MM.1S (cell line): Measurements from ENCODE around the gene UBE2E2.

Source experiments
- DNase-seq: peaks from one replicate; pipeline ENCODE4 v3.0.0-alpha.2; 2015
- H2AFZ ChIP-seq: fragments of 300-600 bp; sonication (generic); 2 replicates; pipeline ENCODE4 v1.6.0; 2016; ENCODE audit warnings: antibody characterized with exemption, low read length
- H3F3A ChIP-seq: fragments of 300-600 bp; sonication (generic); 2 replicates; pipeline ENCODE4 v1.6.1; 2016; ENCODE audit warnings: mild to moderate bottlenecking, antibody characterized with exemption, low read length, moderate library complexity, mixed read lengths; ENCODE audit not compliant: insufficient read depth
- H3K27ac ChIP-seq: fragments of 300-600 bp; sonication (generic); 2 replicates; pipeline ENCODE4 v1.5.1; 2016; ENCODE audit warnings: mild to moderate bottlenecking, low read length
- H3K27me3 ChIP-seq: fragments of 300-600 bp; sonication (generic); replicated peaks from 2 replicates; pipeline ENCODE4 v1.6.0; 2016; ENCODE audit warnings: low read length; ENCODE audit not compliant: insufficient read depth
- H3K36me3 ChIP-seq: fragments of 300-600 bp; sonication (generic); replicated peaks from 2 replicates; pipeline ENCODE4 v1.6.1; 2016; ENCODE audit warnings: mild to moderate bottlenecking, low read length, mixed read lengths; ENCODE audit not compliant: insufficient read depth
- H3K4me1 ChIP-seq: fragments of 300-600 bp; sonication (generic); 2 replicates; pipeline ENCODE4 v1.6.1; 2016; ENCODE audit warnings: low read length, mixed read lengths
- H3K4me2 ChIP-seq: fragments of 300-600 bp; sonication (generic); 2 replicates; pipeline ENCODE4 v1.6.0; 2016; ENCODE audit warnings: low read depth, low read length
- H3K4me3 ChIP-seq: fragments of 300-600 bp; sonication (generic); 2 replicates; pipeline ENCODE4 v1.5.1; 2016; ENCODE audit warnings: low read length, mixed read lengths
- H3K79me2 ChIP-seq: fragments of 300-600 bp; sonication (generic); 2 replicates; pipeline ENCODE4 v1.6.1; 2016; ENCODE audit warnings: mixed run types, low read length, mixed read lengths
- H3K9ac ChIP-seq: fragments of 300-600 bp; sonication (generic); 2 replicates; pipeline ENCODE4 v1.6.1; 2016; ENCODE audit warnings: low read length, mixed read lengths
- H3K9me2 ChIP-seq: fragments of 300-600 bp; sonication (generic); replicated peaks from 2 replicates; pipeline ENCODE4 v1.6.1; 2016; ENCODE audit warnings: mild to moderate bottlenecking, low read length, mixed read lengths; ENCODE audit not compliant: insufficient read depth
- H3K9me3 ChIP-seq: fragments of 300-600 bp; sonication (generic); replicated peaks from 2 replicates; pipeline ENCODE4 v1.6.1; 2016; ENCODE audit warnings: mild to moderate bottlenecking, low read length, mixed read lengths; ENCODE audit not compliant: insufficient read depth
- H4K20me1 ChIP-seq: fragments of 300-600 bp; sonication (generic); 2 replicates; pipeline ENCODE4 v1.6.1; 2016; ENCODE audit warnings: mild to moderate bottlenecking, low read length, moderate library complexity, mixed read lengths; ENCODE audit not compliant: insufficient read depth
- EZH2 ChIP-seq: fragments of 300-600 bp; sonication (generic); optimal IDR thresholded peaks from 2 replicates; pipeline ENCODE3; 2017; ENCODE audit warnings: low read depth, mild to moderate bottlenecking, antibody characterized with exemption, low read length, mixed read lengths
- EZH2phosphoT487 ChIP-seq: fragments of 300-600 bp; sonication (generic); IDR thresholded peaks from 2 replicates; pipeline ENCODE4 v1.6.1; 2018; ENCODE audit warnings: antibody characterized with exemption, low read length
- TF ChIP-seq, protein P1 (sequence below): fragments of 300-600 bp; sonication (generic); IDR thresholded peaks from 2 replicates; pipeline ENCODE4 v1.5.1; 2016; ENCODE audit warnings: antibody characterized with exemption, low read length, mixed read lengths

UBE2E2 gene

DNA sequence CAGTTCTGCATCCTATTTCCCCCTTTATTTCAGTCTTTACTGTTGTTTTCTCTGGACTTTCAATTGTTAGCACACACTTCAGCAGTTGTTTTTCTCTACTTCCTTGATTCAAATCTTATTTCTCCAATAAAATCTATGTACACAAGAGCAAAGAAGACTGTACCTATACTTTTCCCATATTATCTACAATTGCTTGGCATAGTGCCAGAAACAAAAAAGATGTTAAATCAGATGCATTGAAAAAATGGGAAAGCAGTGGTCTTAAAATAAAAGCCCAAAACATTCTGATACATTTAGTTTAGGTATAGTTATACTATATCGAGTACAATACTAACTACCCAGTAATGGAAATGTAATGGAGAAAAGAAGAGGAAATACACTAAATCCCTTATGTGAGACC, 265.1 kb downstream of the UBE2E2 start:
- no peaks in the 10 kb centered on the region for H3K9me2 ChIP-seq
- no peaks in the 10 kb centered on the region for H3K36me3 ChIP-seq
- H2AFZ ChIP-seq = no peak overlapping the region
- no peak overlapping the region for H3K9ac ChIP-seq
- no peaks in the 10 kb centered on the region for H3K4me1 ChIP-seq
- H4K20me1 ChIP-seq = no peaks in the 10 kb centered on the region
- H3K4me2 ChIP-seq = no peak overlapping the region
- H3K9me3 ChIP-seq = no peaks in the 10 kb centered on the region
- H3K79me2 ChIP-seq = no peaks in the 10 kb centered on the region
- H3K27ac ChIP-seq = no peak overlapping the region
- no peak for DNase-seq
- TF ChIP-seq, protein P1, sequence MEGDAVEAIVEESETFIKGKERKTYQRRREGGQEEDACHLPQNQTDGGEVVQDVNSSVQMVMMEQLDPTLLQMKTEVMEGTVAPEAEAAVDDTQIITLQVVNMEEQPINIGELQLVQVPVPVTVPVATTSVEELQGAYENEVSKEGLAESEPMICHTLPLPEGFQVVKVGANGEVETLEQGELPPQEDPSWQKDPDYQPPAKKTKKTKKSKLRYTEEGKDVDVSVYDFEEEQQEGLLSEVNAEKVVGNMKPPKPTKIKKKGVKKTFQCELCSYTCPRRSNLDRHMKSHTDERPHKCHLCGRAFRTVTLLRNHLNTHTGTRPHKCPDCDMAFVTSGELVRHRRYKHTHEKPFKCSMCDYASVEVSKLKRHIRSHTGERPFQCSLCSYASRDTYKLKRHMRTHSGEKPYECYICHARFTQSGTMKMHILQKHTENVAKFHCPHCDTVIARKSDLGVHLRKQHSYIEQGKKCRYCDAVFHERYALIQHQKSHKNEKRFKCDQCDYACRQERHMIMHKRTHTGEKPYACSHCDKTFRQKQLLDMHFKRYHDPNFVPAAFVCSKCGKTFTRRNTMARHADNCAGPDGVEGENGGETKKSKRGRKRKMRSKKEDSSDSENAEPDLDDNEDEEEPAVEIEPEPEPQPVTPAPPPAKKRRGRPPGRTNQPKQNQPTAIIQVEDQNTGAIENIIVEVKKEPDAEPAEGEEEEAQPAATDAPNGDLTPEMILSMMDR = no peak
- TF ChIP-seq EZH2phosphoT487 (no peak), EZH2 (no peak)
- no peak overlapping the region for H3K4me3 ChIP-seq
- H3K27me3 ChIP-seq = no peaks in the 10 kb centered on the region
- no peaks in the 10 kb centered on the region for H3F3A ChIP-seq

DNA sequence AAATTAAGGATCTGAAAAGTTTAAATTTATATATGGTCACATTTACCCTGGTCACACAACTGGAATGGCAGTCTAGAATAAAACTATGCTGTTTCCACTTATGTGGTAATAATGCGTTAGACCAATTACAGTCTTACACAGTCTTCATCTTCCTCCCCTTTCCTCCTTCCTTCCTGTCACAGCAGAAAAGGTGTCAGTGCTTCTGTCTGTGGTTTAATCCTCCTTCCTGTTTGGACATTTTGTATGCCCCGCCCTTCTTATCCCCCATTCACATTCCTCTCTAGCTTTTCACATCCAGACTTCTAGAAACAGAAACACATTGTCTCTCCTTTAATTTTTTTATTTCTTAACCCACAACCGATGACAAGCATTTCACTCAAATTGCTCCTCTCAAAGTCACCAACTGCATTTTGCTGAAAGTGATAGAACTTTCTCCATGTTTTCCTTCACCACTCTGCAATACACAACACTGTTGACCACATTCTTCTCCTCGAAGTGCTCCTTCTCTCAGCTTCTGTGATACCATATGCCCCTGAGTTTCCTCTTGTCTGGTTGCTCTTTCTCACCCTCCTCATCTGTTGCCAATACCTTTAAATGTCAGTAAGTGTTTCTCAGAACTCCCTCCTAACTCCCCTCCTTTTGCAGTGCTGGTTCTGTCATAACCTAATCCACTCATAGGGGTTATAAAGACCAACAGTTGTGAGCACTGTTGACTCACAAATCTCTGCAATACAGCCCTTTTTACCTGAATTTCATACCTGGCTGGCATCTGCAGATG, 271.6 kb downstream of the UBE2E2 start:
- H3F3A ChIP-seq = no peaks in the 10 kb centered on the region
- H3K9me3 ChIP-seq = no peaks in the 10 kb centered on the region
- H3K4me2 ChIP-seq = no peak overlapping the region
- H3K4me1 ChIP-seq = peaks cover 6% of the 10 kb centered on the region
- no peak overlapping the region for H3K27ac ChIP-seq
- H3K9ac ChIP-seq = no peak overlapping the region
- no peaks in the 10 kb centered on the region for H3K36me3 ChIP-seq
- no peak overlapping the region for H3K4me3 ChIP-seq
- TF ChIP-seq EZH2phosphoT487 (no peak), EZH2 (no peak)
- TF ChIP-seq, protein P1 = no peak
- no peak for DNase-seq
- no peaks in the 10 kb centered on the region for H4K20me1 ChIP-seq
- no peaks in the 10 kb centered on the region for H3K79me2 ChIP-seq
- H3K9me2 ChIP-seq = no peaks in the 10 kb centered on the region
- no peak overlapping the region for H2AFZ ChIP-seq
- H3K27me3 ChIP-seq = no peaks in the 10 kb centered on the region

DNA sequence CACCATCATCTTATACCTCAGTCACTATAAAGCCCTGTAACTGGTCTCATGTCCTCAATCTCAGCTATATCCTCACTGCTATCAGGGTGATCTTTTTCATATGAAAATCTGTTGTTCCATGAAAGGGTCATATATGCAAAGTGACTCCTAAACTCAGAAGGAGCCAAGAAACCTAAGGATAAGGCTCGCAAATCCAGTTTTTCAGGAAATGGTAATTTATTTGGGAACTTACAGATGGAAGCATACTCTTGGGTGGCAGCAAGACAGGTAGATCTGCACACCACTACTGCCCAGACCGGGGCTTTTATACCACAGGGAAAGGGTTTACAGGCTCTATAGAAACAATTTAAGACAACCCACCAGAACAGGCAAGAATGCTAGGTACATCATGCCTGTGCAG, 272.3 kb downstream of the UBE2E2 start:
- no peaks in the 10 kb centered on the region for H3K36me3 ChIP-seq
- H4K20me1 ChIP-seq = no peaks in the 10 kb centered on the region
- H3K9me2 ChIP-seq = no peaks in the 10 kb centered on the region
- no peaks in the 10 kb centered on the region for H3K79me2 ChIP-seq
- no peak for DNase-seq
- H3K4me3 ChIP-seq = no peak overlapping the region
- no peaks in the 10 kb centered on the region for H3F3A ChIP-seq
- no peak overlapping the region for H2AFZ ChIP-seq
- no peaks in the 10 kb centered on the region for H3K9me3 ChIP-seq
- H3K9ac ChIP-seq = no peak overlapping the region
- no peak overlapping the region for H3K27ac ChIP-seq
- no peak overlapping the region for H3K4me2 ChIP-seq
- peaks cover 6% of the 10 kb centered on the region for H3K4me1 ChIP-seq
- no peaks in the 10 kb centered on the region for H3K27me3 ChIP-seq
- TF ChIP-seq, protein P1 = no peak
- no peak for TF ChIP-seq EZH2
